WI38 (cell line): Measurements from ENCODE around the gene INTS11.

Experiments
- H3K4me3 ChIP-seq: 2 replicates; pipeline ENCODE4 v1.5.1; 2011; ENCODE audit warnings: low read depth, mild to moderate bottlenecking, control low read depth, low read length
- TF ChIP-seq, protein P1 (sequence below): IDR thresholded peaks from 2 replicates; pipeline ENCODE4 v1.5.1; 2012; ENCODE audit warnings: low read depth, mild to moderate bottlenecking, control low read depth, low read length

The INTS11 gene

DNA sequence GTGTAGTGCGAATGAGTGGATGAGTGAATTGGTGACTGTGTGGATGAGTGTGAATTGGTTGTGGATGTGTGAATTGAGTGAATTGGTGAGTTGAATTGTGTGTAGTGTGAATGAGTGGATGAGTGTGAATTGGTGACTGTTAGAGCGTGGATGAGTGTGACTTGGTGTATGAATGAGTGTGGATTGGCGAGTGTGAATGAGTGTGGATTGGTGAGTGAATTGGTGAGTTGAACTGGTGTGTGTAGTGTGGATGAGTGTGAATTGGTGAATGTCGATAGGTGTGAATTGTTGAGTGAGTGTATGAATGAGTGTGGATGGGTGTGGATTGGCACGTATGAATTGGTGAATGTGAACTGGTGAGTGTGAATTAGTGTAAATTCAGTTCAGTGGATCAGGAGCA, 42.9 kb upstream of the INTS11 start:
- TF ChIP-seq, protein P1, sequence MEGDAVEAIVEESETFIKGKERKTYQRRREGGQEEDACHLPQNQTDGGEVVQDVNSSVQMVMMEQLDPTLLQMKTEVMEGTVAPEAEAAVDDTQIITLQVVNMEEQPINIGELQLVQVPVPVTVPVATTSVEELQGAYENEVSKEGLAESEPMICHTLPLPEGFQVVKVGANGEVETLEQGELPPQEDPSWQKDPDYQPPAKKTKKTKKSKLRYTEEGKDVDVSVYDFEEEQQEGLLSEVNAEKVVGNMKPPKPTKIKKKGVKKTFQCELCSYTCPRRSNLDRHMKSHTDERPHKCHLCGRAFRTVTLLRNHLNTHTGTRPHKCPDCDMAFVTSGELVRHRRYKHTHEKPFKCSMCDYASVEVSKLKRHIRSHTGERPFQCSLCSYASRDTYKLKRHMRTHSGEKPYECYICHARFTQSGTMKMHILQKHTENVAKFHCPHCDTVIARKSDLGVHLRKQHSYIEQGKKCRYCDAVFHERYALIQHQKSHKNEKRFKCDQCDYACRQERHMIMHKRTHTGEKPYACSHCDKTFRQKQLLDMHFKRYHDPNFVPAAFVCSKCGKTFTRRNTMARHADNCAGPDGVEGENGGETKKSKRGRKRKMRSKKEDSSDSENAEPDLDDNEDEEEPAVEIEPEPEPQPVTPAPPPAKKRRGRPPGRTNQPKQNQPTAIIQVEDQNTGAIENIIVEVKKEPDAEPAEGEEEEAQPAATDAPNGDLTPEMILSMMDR, result no peak
- H3K4me3 ChIP-seq, result no peak overlapping the region

DNA sequence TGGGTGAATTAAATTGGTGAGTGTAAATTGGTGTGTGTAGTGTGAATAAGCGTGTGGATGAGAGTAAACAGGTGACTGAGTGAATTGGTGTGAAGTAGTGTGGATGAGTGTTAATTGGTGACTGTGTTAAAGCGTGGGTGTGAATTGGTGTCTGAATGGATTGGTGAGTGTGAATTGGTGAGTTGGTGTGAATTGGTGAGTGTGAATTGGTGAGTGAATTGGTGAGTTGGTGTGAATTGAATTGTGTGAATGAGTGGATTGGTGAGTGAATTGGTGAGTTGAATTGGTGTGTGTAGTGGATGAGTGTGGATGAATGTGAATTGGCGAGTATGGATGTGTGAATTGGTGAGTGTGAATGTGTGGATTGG, 42.2 kb upstream of the INTS11 start:
- no peak overlapping the region for H3K4me3 ChIP-seq
- TF ChIP-seq, protein P1, result no peak

DNA sequence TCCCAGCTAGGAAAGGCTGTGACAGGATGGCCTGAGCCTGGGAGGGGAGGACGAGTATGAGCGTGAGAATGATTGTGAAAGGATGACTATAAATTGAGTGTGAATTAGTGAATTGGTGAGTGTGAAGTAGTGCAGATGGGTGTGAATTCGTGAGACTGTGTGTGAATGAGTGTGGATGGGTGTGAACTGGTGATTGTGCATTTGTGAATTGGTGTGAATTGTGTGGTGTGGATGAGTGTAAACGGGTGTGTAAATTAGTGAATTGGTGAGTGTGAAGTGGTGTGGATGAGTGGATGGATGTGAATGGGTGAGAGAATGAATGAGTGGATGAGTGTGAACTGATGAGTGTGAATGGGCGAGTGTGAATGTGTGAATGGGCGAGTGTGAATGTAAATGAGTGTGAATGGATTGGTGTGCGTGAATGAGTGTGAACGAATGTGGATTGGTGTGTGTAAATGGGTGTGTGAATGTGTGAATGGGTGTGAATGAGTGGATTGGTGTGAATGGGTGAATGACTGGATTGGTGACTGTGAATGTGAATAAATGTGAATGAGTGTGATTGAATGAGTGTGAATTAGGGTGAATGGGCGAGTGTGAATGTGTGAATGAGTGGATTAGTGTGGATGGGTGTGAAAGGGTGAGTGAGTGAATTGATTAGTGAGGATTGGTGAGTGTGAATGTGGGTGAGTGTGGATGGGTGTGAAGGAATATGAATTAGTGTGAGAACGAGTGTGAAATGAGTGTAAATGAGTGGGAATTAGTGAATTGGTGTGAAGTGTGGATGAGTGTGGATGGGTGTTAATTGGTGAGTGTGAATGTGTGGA, 41.6 kb upstream of the INTS11 start:
- H3K4me3 ChIP-seq, result no peak overlapping the region
- TF ChIP-seq, protein P1, result no peak

DNA sequence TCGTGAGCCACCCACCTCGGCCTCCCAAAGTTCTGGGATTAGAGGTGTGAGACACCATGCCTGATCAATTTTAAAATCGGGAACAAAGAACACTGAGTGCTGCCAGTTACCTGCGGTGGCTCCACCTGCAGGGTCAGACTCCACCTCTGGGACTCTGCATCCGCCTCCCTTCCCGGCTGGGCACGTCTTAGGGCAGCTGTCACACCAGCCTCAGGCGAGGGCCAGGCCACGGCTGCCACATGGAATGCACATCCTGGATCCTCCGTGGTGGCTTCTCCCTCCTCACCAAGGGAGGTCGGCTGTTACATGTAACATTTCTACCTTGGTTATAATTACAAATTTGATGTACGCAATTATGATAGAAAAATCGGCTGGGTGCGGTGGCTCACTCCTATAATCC, 39.8 kb upstream of the INTS11 start:
- TF ChIP-seq, protein P1, result no peak
- no peak overlapping the region for H3K4me3 ChIP-seq

DNA sequence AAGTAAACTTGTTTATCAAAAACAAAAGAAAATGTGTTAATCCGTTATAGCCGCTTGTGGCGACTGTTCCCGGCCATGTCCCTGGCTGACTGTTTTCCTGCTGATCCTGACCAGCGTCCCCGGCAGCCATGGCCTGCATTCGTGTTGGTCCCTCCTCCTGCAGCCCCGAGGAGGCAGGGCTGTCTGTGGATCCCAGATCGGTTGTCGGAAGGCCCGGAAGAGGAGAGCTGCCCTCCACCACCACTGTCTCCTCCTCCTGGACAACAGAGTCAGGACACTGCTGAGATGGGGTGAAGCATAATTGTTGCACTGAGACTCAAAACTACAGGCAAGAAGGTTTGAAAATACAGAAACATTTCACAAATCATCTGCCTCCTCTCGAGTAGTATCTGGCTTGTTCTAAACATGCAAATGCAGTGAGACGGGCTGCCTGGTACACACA, 37.5 kb upstream of the INTS11 start:
- TF ChIP-seq, protein P1, result no peak
- no peak overlapping the region for H3K4me3 ChIP-seq

DNA sequence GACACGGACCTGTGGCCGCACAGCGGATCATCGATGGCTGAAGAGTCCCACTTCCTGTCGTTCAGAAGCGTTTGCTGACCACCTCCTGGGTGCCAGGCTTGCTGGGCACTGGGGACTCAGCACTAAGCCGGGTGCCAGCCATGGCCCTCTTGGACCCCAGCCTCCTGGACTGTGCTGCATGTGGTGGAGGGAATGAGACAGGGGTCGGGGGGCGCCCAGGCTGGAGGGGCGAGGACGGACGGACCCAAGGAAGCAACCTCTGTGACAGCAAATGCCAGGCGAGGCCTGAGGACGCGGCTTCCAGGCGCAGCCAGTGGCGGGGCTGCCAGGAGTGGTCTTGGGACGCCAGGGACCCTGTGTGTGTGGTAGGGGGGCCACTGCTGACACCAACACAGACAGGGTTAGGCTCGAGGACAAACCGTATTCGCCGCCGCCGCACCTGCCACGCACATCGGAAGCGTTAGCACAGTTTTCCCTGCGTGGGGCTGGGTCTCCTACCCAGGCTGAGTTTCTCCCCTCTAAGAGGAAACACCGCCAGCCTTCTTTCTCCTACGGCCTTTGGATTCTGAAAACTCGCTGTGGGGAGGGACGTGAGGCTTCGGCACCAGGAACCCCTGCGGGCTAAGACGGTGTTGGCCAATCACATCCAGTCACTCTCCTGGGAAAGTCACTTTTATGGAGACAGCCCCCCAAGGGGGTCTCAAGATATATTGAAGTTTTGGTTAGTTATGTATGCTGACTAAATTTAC, 36.9 kb upstream of the INTS11 start:
- TF ChIP-seq, protein P1, result no peak
- H3K4me3 ChIP-seq, result no peak overlapping the region
